ENCODE data around the gene PSMB1.
A peak's percentile ranks its signal among the peaks of the same experiment; 100 is the strongest.
"Not testable (repeated sequence)": the region's sequence is repeated elsewhere in the genome, so short reads cannot be mapped to it uniquely, and the experiment has no call there.

Gene PSMB1

GRCh38 chr6:170502268-170502667, 50.8 kb downstream of the PSMB1 start:
- DNase-seq = not testable (repeated sequence)

- DNase-seq = no peak
Observed at GRCh38 chr6:170500955-170501590, 52.0 kb downstream of the PSMB1 start.

- DNase-seq = no peak
Observed at GRCh38 chr6:170497841-170498301, 55.2 kb downstream of the PSMB1 start.

GRCh38 chr6:170493354-170493753, 59.8 kb downstream of the PSMB1 start:
- DNase-seq = no peak

GRCh38 chr6:170490259-170490658, 62.8 kb downstream of the PSMB1 start:
- DNase-seq = no peak

GRCh38 chr6:170489836-170490235, 63.3 kb downstream of the PSMB1 start:
- no peak for DNase-seq

- DNase-seq = no peak
Observed at GRCh38 chr6:170487707-170488329, 65.3 kb downstream of the PSMB1 start.

GRCh38 chr6:170485159-170485558, 67.9 kb downstream of the PSMB1 start:
- DNase-seq = peak; percentile 29 to 33
